Stimulated activated CD4-positive, alpha-beta T cell treated with anti-CD3 and anti-CD28 coated beads, Interleukin-12 subunit alpha, Interleukin-12 subunit beta, amount 100 ng/mL, for 48 hours (primary cell): ENCODE data around the gene TTC39C.
A peak's percentile ranks its signal among the peaks of the same experiment; 100 is the strongest.

Source experiments
- DNase-seq, 3 donors: peaks; one replicate each; pipeline ENCODE4 v3.0.0-alpha.2; 2020; ENCODE audit warnings: low read depth in 2 of 3, low spot score in 1 of 3

TTC39C gene

DNA sequence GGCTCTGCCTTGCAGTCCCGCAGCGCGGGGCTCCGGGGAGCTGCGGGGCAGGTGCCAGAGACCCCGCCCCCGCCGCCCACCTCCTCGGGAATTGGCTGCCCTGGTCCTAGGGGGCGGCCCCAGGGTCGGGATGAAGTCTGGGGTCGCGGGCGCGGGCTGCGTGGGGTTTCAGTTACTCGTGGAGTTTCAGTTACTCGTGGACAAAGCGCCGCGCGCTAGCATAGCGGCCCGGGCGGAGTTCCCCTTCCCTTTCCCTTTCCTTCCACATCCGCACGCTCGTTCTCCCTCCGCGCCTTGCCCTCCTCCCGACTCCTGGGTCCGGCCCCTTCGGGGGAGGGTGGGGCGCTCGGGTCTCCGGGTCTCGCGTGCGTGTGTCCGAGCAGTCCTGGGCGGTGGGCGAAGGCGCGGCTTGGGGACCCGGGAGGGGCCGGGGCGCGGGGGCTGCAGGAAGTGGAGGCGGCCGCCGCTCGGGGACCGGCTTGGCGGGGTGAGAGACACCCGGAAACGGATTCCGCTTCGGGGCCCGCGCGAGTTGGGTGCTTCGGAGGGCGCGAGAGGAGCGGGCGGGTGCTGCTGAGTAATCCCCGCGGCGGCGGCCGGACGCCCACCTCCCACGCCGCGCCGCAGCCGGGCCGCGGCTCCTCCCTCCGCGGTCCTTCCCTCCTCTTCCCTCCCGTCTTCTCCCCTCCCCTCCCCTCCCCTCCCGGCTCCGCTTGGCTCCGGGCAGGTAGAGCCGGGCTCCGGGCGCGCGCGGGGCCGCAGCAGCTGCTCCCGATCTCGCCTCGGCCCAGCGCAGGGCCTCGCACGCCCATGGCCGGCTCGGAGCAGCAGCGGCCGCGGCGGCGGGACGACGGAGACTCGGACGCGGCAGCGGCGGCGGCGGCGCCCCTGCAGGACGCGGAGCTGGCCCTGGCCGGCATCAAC is at the start of gene TTC39C:
TTC39C (plus strand) TSS at position 693 of the 924 bp plus-strand sequence; CDS start at position 811, 118 bp downstream.
- DNase-seq, result peak; percentile 69 to 86 (median 83)

- DNase-seq, result no peak
These were observed 47.6 kb upstream of the TTC39C start for GRCh38 chr18:23966909-23967308.

DNA sequence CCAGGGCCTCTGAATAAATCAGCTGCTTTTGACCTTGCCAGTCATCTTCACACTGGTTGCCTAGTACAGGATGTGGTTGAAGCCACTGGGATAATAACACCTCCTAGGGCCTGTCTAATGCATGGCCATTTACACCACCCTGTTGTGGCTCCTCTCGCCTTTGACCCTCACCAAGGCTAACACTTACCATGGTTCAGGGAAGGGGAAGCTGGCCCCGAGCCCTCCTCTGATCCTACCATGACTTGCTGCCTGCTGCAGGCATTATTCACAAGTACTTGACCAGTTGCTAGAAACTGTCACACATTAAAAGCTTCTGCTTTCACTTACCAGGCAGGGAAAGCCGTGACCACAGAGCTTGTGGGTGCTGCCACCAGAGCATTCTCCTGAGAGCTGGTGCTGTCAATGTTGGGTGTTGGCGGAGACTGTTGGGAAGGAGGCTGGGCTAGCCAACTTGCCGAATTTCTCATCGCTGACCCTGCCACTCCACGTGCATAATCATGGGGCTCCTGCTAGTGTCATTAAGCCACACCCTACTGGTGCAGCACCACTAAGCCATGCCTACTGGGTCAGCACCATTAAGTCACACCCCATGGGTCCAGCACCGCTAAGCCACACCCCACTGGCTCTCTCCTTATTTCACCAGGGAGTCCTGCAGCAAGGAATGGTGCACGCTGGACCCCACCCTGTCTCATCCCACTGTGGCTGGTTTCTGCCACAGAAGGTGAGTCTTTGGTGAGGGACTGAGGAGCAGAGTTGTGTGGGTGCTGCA is 47.0 kb upstream of the TTC39C start:
- no peak for DNase-seq

GRCh38 chr18:23968638-23969604 is 45.6 kb upstream of the TTC39C start:
- DNase-seq, result no peak

GRCh38 chr18:23969664-23970063 is 44.9 kb upstream of the TTC39C start:
- DNase-seq, result no peak

DNA sequence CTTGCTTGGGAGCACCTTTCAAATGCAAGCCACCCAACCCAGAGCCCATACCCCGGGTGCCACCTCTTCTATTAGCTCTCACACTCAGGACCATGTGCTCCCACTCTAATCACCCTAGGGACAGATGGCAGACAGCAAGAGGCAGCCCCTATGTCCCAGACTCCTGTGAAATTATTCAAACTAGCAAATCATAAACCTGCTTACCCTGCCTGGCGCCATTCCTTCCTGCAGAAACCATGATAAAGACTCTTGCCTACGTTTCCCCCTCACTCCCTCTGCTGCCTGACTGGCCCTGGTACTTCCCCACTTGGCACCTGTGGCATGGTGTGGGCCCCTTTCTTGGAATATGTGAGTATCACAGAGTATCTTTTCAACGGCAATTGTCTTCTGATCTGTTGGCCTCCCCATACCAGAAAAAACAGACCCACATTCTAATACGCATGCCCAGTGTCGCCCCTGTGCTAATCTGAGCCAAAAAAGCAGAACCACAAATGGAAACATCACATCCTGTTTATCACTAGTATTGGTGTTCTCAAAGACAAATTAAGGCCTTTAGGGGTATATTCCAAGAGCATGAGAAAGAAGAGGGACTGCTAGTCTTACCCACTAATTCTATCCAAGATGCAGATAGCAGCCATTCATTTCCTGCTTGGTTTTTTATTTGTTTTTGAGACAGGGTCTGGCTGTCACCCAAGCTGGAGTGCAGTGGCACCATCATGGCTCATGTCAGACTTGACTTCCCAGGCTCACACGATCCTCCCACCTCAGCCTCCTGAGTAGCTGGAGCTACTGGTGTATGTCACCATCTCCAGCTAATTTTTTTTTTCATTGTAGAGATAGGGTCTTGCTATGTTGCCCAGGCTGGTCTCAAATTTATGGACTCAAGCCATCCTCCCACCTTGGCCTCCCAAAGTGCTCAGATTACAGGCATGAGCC is 44.1 kb upstream of the TTC39C start:
- DNase-seq, result peak in 2 of 3 donors; percentile 27 to 33

DNA sequence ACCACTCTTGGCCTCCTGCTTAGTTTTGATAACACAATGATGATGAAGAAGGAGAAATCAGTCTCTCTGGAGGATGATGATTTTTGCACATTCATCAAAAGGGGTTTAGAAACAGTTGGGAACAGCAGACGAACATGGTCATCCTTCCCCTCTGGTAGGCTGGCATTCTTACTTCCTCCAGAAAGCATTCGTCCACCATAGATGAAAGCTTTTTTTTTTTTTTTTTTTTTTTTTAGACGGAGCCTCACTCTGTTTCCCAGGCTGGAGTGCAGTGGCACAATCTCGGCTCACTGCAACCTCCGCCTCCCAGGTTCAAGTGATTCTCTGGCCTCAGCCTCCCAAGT is 43.5 kb upstream of the TTC39C start:
- DNase-seq, result no peak

GRCh38 chr18:23971666-23972230 is 42.8 kb upstream of the TTC39C start:
- DNase-seq, result no peak

DNA sequence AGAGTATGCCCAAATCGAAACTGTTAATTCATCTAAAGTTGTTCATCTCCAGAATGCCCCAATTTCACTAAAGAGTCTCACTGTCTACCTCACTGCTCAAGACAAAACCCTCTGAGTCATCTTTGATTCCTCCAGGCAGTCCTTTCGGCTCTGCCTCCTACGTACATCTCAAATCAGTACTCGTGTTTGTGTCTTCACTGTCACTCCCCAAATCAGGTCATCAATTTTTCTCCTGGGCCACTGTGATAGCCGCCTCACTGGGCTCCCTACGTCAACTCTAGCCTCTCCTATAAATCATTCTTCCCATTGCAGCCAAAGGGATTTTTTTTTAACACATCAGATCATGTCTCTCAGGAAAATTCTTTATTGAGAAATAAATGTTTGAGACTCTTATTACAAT is 42.1 kb upstream of the TTC39C start:
- DNase-seq, result peak in 1 of 3 donors; percentile 24

GRCh38 chr18:23977103-23977502 is 37.5 kb upstream of the TTC39C start:
- DNase-seq, result no peak

DNA sequence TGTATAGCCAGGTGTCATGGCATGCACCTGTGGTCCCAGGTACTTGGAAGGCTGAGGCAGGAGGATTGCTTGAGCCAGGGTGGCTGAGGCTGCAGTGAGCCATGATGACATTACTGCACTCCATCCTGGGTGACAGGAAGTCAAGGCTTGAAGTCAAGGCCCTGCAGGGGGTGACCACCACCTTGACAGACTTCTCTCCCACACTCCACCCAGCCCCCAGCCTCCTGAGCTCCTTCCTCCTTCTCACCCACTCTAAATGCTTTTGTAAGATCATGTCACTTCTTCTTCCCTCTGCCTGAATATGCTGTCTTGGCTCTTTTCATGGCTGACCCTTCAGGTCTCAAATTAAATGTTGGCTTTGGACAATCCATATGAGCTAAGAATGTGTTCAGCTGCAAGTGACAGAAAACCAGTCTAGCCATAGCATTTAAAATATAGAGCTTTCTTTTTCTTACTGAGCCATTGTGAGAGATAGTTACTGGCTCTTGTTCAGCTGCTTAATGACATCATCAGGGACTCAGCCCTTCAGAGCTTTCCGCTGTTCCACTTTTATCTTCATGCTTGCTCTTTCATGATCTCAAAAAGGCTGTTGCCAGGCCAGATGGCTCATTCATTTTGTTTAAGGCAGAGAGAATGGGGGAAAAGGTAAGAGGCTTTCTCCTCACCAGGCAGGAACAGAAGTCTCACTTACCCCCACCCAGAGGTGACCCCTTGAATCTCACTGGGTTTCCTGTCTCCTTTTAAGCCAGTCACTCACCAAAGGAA is 36.7 kb upstream of the TTC39C start:
- DNase-seq, result no peak

- DNase-seq, result no peak
These were observed 33.1 kb upstream of the TTC39C start for GRCh38 chr18:23981369-23981980.

DNA sequence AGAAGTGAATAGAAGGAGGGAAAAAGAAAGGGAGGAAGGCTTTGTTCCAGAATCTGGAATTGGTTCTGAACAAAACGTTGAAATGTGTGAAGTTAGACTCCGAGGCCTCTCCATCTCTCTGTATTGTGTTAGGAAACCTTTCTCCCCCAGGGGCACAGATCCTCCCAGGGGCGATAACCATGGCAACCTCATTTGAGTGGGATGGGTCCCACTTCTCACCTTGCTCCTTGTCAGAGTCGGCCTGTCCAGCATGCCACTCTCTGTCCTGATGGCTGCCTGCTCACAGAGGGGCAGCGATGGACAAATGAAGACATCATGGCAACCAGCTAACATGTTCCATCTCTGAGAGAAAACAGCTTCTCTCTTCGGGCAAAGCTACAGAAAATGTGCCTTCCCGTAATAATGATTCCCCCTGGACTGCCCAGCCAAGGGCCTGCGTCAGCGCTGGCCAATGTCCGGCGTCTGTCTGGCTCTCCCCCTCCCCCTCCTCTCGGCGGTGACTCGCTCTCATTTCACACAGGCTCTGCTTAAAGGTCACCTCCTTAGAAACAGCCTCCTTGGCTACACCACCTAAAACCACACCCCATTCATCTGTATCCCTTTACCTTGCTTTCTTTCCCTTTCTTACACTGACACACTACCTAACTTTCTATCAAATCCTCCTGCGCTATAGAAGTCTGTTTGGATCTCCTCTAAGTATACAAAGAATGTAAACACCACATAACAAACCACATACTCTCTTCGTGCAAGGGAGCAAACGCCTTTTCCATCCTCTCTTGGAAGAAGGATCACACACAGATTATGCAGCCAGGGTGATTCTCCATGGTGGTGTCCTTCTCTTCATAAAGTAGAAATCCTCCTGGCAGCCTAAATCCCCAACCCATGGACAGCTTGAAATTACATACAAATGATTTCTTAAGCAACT is 32.1 kb upstream of the TTC39C start:
- no peak for DNase-seq

DNA sequence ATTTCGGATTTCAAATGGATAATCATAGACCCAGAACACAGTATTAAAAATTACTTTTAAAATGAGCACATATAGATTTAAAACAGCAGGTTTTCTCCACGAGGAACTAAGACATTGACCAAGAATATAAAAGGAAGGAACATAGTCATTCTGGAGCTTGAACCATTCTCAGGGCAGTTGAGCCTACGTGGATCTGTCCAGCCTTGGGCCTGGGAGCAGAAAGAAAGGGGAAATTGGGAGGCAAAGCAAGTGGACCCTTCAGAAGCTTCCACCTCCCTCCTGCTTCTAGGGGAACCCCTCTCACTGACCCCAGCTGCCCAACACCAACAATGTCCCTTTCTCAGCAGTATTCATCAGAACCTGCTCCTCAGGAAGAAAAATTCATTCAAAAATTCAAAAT is 31.4 kb upstream of the TTC39C start:
- no peak for DNase-seq

DNA sequence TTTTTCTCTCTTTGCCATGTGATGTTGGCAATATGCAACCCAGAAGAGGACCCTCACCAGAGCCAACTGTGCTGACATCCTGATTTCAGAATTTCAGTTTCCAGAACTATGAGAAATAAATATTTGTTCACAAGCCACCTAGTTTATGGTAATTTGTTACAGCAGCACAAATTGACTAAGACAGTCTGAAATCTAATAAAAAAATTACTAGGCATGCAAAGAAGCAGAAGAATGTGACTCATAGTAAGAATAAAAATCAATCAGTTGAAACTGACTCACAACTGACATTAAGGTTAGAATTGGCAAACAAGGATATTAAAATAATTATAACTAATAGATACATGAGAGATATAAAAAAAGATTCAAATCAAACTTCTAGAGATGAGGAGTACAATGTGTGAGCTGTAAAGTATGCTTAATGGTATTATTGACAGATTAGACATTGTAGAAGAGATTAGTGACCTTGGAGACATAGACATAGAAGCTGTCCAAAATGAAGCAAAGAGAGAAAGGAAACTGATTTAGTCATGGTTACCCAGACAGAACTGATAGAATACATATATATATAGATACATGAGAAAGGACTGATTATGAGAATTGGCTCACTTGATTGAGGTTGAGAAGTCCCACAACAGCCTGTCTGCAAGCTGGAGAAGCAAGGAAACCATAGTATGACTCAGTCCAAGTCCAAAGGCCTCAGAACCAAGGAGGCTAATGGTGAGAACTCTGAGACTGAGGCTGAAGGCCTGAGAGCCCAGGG is 27.8 kb upstream of the TTC39C start:
- no peak for DNase-seq
